ENCODE data around the gene PLA2G4F.

- TF ChIP-seq CTCF (IDR thresholded peaks at IDR 0.05) (no peak), POLR2A (IDR thresholded peaks at IDR 0.05) (no peak), POLR2AphosphoS5 (IDR thresholded peaks at IDR 0.05) (no peak)
Measured at GRCh38 chr15:42144841-42145375, 11.5 kb downstream of the PLA2G4F start.
